GM18502 (cell line): ENCODE results near the gene PGPEP1.
"Not testable (repeated sequence)": the region's sequence is repeated elsewhere in the genome, so short reads cannot be mapped to it uniquely, and the experiment has no call there.

ENCODE experiments used
- ATAC-seq: cut with Tn5 transposase; IDR thresholded peaks from one replicate; pipeline ENCODE4 v1.9.1; 2021; ENCODE audit warnings: mild to moderate bottlenecking; ENCODE audit not compliant: unreplicated experiment, poor library complexity

The PGPEP1 gene

GRCh38 chr19:18362934-18363542 lies 22.6 kb downstream of the PGPEP1 start:
- ATAC-seq: no peak

DNA sequence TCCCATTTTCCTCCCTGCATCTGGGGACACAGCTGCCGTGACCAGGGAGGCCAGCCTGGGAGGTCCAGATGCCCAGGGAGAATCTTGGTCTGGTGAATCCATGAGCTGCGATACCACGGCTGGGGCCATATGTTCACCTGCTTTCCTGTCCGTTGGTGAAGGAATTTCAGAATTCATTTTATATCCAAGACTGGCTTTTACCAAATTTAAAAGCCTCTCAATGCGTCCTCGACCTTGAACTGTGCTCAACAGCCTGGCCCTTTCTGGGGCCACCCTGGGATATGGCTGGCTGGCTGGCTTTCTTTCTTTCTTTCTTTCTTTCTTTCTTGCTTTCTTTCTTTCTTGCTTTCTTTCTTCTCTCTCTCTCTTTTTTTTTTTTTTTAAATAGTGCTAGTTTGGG lies 23.4 kb downstream of the PGPEP1 start:
- no peak for ATAC-seq

DNA sequence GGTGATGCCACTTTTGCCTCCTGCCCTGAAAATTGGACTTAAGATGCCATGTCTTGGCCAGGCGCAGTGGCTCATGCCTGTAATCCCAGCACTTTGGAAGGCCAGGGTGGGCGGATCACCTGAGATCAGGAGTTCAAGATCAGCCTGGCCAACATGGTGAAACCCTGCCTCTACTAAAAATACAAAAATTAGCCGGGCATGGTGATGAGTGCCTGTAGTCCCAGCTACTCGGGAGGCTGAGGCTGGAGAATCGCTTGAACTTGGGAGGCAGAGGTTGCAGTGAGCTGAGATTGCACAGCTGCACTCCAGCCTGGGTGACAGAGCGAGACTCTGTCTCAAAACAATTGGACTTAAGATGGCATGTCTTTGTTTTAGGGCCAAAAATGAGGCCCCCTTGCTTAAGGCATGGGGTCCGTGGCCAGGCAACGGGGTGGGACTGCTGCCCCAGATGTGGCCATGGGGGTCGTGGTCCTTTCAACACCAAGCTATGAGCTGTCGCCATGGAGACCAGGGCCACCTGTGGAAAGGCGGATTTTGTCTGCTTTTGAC lies 24.0 kb downstream of the PGPEP1 start:
- not testable (repeated sequence) for ATAC-seq

DNA sequence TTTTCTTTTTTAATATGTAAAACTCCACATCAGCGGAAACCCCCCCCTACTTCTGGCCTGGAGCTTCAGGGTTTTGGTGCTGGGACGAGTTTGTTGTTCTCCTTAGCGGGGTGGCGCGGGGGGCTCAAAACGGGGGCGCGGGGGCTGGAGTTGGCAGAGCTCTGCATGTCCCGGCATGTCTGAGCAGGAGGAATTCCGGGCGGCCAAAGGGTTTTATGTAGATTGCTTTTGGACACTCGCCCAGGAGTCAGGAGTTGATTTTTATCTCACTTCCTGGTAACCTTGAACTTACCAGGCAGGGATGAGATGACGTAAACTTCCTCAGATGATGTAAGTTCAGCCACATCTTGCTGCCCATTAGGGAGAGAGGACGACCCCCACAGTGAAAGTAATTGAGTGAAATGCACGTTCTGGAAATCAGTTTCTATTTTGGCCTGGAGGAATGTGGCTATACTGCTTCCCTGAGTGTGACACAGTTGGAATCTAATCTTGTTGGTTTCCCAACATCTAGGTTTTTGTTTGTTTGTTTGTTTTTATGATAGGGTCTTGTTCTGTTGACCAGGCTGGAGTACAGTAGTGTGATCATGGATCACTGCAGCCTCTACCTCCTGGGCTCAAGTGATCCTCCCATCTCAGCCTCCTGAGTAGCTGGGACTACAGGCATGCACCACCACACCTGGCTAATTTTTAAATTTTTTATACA lies 24.6 kb downstream of the PGPEP1 start:
- no peak for ATAC-seq

- no peak for ATAC-seq
Observed at GRCh38 chr19:18366021-18366435, 25.6 kb downstream of the PGPEP1 start.

DNA sequence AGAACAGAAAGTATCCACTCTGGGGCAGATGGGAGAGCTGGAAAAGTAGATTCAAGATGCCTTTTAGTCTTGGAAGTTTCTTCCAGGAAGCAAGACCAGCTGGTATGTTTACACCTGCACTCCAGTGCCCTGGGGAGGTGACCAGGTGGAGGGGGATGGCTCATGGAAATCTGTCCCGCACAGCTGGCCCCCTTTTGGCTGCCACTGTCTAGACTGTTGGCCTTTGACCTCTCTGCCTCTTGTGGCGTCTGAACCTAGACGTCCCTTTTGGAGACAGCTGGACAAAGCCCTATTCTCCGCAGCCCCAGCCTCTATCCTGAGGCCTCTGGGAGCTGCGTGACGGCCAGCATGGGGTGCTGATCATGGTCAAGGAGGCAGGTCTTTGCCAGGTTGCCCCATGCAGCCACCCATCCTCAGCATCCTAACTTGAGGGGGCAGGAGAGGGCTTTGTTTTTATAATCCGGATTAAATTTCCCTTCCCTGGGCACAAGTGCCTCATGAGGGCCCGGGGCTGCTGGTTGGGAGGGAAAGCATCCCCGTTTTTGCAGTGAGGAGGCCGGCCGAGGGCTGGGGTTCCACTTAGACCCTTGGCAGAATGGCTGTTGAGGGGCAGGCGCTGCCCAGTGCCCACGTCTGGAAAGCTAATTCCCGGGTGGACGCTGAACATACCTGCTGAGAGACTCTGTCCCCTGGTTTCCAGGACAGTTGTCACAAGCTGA lies 28.3 kb downstream of the PGPEP1 start:
- ATAC-seq: no peak

- ATAC-seq: no peak
Observed at GRCh38 chr19:18373407-18373891, 33.1 kb downstream of the PGPEP1 start.

- ATAC-seq: peak; percentile 77
Observed at GRCh38 chr19:18373892-18374629, 33.7 kb downstream of the PGPEP1 start.

DNA sequence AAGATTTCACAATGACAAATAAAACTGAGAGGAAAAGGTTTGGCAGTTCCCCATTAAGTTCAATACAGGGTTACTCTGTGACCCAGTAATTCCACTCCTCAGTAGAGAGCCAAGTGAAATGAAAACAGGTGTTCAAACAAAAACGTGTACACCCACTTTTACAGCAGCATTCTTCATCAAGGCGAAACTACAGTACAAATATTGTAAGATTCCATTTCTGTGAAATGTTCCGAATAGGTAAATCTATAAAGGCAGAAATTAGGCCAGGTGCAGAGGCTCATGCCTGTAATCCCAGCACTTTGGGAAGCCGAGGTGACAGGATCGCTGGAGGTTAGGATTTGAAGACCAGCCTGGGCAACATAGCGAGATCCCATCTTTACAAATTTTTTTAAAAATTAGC lies 36.6 kb downstream of the PGPEP1 start:
- ATAC-seq: no peak

DNA sequence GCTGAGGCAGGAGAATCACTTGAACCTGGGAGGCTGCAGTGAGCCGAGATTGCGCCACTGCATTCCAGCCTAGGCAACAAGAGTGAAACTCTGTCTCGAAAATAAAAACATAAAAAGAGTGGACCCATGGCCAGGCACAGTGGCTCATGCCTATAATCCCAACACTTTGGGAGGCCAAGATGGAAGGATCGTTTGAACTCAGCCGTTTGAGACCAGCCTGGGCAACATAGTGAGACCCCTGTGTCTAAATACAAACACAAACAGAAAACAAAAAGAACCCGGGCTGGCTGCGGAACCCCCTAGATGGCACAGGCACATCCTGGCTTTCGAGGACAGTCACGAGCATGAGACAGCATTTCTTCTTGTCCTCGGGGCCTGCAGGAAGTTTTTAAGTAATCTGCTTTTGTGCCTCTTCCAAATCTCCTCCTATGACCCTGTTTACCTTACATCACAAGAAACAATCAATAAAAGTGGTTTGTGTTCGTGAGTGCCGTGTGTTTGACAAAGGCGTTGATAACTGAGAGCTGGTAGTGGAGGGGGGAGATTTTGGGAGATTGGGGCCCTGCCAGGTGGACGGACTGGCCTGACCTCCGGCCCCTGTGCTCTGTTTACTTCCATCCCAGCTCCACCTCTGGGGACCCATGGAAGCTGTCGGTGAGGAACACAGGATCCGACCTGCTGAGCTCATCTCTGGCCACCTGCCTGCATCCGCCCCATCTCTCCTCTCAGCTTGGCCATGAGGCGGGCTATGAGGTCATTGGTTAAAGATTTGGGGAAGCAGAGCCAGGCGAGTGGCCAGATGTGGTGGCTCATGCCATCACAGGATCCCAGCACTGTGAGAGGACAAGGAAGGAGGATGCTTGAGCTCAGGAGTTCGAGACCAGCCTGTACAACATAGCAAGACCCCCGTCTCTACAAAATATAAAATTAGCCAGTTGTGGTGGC lies 39.7 kb downstream of the PGPEP1 start:
- ATAC-seq: no peak

- no peak for ATAC-seq
Observed at GRCh38 chr19:18380843-18381242, 40.4 kb downstream of the PGPEP1 start.

GRCh38 chr19:18383622-18384021 lies 43.2 kb downstream of the PGPEP1 start:
- not testable (repeated sequence) for ATAC-seq

DNA sequence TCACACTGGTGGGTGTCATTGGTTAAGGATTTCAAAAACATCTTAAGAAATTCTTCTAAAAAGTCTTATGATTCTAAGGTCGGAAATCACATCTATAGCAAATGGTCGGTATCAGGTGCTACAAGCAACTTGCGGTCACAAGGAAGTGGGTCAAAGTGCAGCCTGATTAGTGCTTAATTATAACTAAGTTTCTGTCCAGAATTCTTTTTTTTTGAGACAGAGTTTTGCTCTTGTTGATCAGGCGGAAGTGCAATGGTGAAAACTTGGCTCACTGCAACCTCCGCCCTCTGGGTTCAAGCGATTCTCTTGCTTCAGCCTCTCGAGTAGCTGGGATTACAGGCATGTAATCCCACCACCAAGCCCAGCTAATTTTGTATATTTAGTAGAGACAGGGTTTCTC lies 44.4 kb downstream of the PGPEP1 start:
- no peak for ATAC-seq

DNA sequence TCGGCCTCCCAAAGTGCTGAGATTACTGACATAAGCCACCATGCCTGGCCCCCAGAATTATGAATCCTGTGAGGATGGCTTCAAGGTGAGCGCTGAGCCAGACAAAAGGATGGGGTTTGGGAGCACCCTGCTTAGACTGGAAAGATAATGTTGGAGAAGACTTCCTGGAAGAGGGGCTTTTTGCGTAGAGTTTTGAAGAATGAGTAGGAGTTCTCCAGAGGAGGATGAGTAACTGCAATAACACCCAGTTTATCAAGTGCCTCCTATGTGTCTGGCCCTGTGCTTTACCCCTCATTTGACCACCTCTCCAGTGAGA lies 44.9 kb downstream of the PGPEP1 start:
- no peak for ATAC-seq

GRCh38 chr19:18385675-18386542 lies 45.5 kb downstream of the PGPEP1 start, which contains the start of gene GDF15:
Gene GDF15, plus strand, starts transcription at chr19:18386158. Its CDS starts 32 bp downstream, at chr19:18386190.
- no peak for ATAC-seq

- ATAC-seq: no peak
Observed at GRCh38 chr19:18386543-18387271, 46.3 kb downstream of the PGPEP1 start.

- ATAC-seq: peak; percentile 75
Observed at GRCh38 chr19:18388100-18388959, 47.9 kb downstream of the PGPEP1 start.
